Heart right ventricle (tissue), 16 donors: ENCODE measurements around the gene NPPC. TPM values are rescaled to one million over a fixed set of nuclear protein-coding genes. Genes with fewer than 3 reads are reported as not detected.
"Not testable (repeated sequence)": the region's sequence is repeated elsewhere in the genome, so short reads cannot be mapped to it uniquely, and the experiment has no call there.

Experiments used
- ATAC-seq, 8 donors: fragments of 200-7000 bp; cut with Tn5 transposase; one replicate each; pipeline ENCODE4 v1.9.1; 2020; ENCODE audit warnings: mild to moderate bottlenecking in 8 of 8, moderate library complexity in 8 of 8, moderate number of reproducible peaks in 1 of 8
- DNase-seq, 2 donors: peaks; one replicate each; pipeline ENCODE4 v3.0.0-alpha.2; 2020
- H3K27ac ChIP-seq, 10 donors: fragments of 200-600 bp; sonication (generic) in 2 of 10; one replicate each; pipeline versions ENCODE4 v1.5.0 to v1.8.0; 2020 to 2022; ENCODE audit warnings: mild to moderate bottlenecking in 3 of 10
- H3K27me3 ChIP-seq, 7 donors: fragments of 200-600 bp; one replicate each; pipeline ENCODE4 v1.8.0; 2021 to 2022; ENCODE audit warnings: mild to moderate bottlenecking in 2 of 7
- H3K36me3 ChIP-seq, 9 donors: fragments of 200-600 bp; sonication (generic) in 1 of 9; one replicate each; pipeline versions ENCODE4 v1.5.0 to v1.8.0; 2020 to 2022; ENCODE audit warnings: mild to moderate bottlenecking in 2 of 9
- H3K4me1 ChIP-seq, 9 donors: fragments of 200-600 bp; sonication (generic) in 1 of 9; one replicate each; pipeline versions ENCODE4 v1.5.0 to v1.8.0; 2020 to 2022; ENCODE audit warnings: mild to moderate bottlenecking in 4 of 9
- H3K4me3 ChIP-seq, 10 donors: fragments of 200-600 bp; sonication (generic) in 2 of 10; one replicate each; pipeline versions ENCODE4 v1.5.0 to v1.8.0; 2020 to 2022; ENCODE audit warnings: mild to moderate bottlenecking in 7 of 10, moderate library complexity in 2 of 10
- H3K9me3 ChIP-seq, 11 donors: fragments of 200-600 bp in 10 of 11; sonication (generic) in 2 of 11; one replicate each; pipeline versions ENCODE4 v1.5.0 to v1.8.0; 2013 to 2022; ENCODE audit warnings: mild to moderate bottlenecking in 2 of 11, control low read depth in 1 of 11, moderate library complexity in 1 of 11
- CTCF ChIP-seq, 9 donors: fragments of 200-600 bp; sonication (generic) in 2 of 9; IDR thresholded peaks; one replicate each; pipeline versions ENCODE4 v1.5.0 to v1.8.0; 2021 to 2022; ENCODE audit warnings: antibody characterized with exemption in 9 of 9, mild to moderate bottlenecking in 5 of 9, moderate library complexity in 1 of 9
- WGBS, 2 donors: extraction: QIAGEN DNeasy Blood & Tissue Kit; methylation state at CpG; one replicate each; pipeline ENCODE4 v1.1.7; 2013; ENCODE audit warnings: inconsistent platforms in 1 of 2; 5-methylcytosine and 5-hydroxymethylcytosine counted together
- intact Hi-C, 10 donors: fragments of 100-400 bp; cut with DNase I; formaldehyde crosslinking; loops; one replicate each; pipeline versions ENCODE4 v1.11.1 to v1.14.2; 2022
- polyA plus RNA-seq, 2 donors: library from polyadenylated mRNA; stranded (reverse); fragments of 200-250 nt; gene quantifications; one replicate each; pipeline ENCODE4 v1.2.3, GENCODE V29; 2013
- total RNA-seq, 10 donors: library from RNA; stranded (reverse); fragmentation: NEBNext Ultra II Directional in 3 of 10; extraction: Animal tissue kit (Norgen Biotek cat#: 25700) in 3 of 10; gene quantifications; one replicate each; pipeline versions ENCODE4 v1.2.1 to v1.2.4, GENCODE V29; 2021 to 2023
- donor health status: Arrhythmogenic right ventricular cardiomyopathy.
- donor health status: ischemic (EF 13 %, LVEDD 7.1; RV severe dilation, severe dysfunction).
- donor health status: healthy with polysubstance abuse.
- donor health status: DM: no; HTN: yes; CAD: no.
- donor health status: DM: no; HTN: no; CAD: no.
- donor health status: ischemic (EF 25% LVEDD 6.9; RV normal size, moderate dysfunction).
- donor health status: ischemic (EF 25% LVEDD 5.7; RV mildly dilated, moderate dysfunction).
- donor health status: healthy.
- donor health status: DM: yes; HTN: yes; CAD: no.
- donor health status: Ischemic cardiomyopathy.
- donor health status: ischemic (EF 35%, LVEDD 5.7; RV mildly dilated, moderate dysfunction).
- donor health status: nonischemic (EF 11% LVEDD 7.7; RV severe dilation, severe dysfunction).
- donor health status: DM: yes; HTN: yes; CAD: no.
- donor health status: PGD.
- donor health status: ischemic (EF 29% LVEDD 5.4; RV normal size, mild dysfunction).
- donor health status: nonischemic (EF 23%, LVEDD 6.1; RV moderate dilation, normal function).

The NPPC gene
- total and polyA plus RNA-seq, 12 donors = 0.28 to 8.7 (median 2.4) TPM

GRCh38 chr2:231910771-231911170, 15.4 kb downstream of the NPPC start:
- WGBS, 2 donors = 76 to 81% methylated on average over 6 of the region's 6 CpGs
- ATAC-seq (no peak), DNase-seq (no peak)
- Histone ChIP-seq H3K4me3 (no peak overlapping the region), H3K27ac (no peak overlapping the region), H3K36me3 (no peaks in the 10 kb centered on the region), H3K4me1 (no peaks in the 10 kb centered on the region), H3K27me3 (peaks cover 0 to 19% (median 5%) of the 10 kb centered on the region in 7 donors), H3K9me3 (no peaks in the 10 kb centered on the region)
- intact Hi-C loops = no loop called here
- no peak for TF ChIP-seq CTCF (IDR thresholded peaks at IDR 0.05)

- intact Hi-C loops, H3K4me3 ChIP-seq, H3K4me1 ChIP-seq, H3K9me3 ChIP-seq, ATAC-seq, H3K36me3 ChIP-seq, H3K27ac ChIP-seq, DNase-seq: not testable (repeated sequence)
- H3K27me3 ChIP-seq = peaks cover 0 to 22% (median 4%) of the 10 kb centered on the region in 7 donors
- WGBS, 2 donors = 84 to 86% methylated on average over 7 of the region's 7 CpGs
These were observed 16.0 kb downstream of the NPPC start for GRCh38 chr2:231910161-231910560.

- H3K4me3 ChIP-seq = no peak overlapping the region
- intact Hi-C loops = loop anchor here (5.0 to 10.0 kb wide), 6 partner anchors 233 to 615 kb away; partner anchors contain the start of genes PRSS56 (in 9 of the 10) and CHRND (in 5 of the 10)
- H3K9me3 ChIP-seq = no peaks in the 10 kb centered on the region
- no peak overlapping the region for H3K27ac ChIP-seq
- TF ChIP-seq CTCF (IDR thresholded peaks at IDR 0.05) = no peak
- 59 to 62% methylated on average over 5 of the region's 5 CpGs for WGBS, 2 donors
- peaks cover 0 to 26% (median 4%) of the 10 kb centered on the region in 7 donors for H3K27me3 ChIP-seq
- no peak for ATAC-seq
- no peaks in the 10 kb centered on the region for H3K36me3 ChIP-seq
- DNase-seq = no peak
- H3K4me1 ChIP-seq = no peaks in the 10 kb centered on the region
These were observed 16.6 kb downstream of the NPPC start for GRCh38 chr2:231909631-231910030.

- Histone ChIP-seq H3K27me3 (peaks cover 0 to 18% (median 4%) of the 10 kb centered on the region in 7 donors), H3K9me3 (no peaks in the 10 kb centered on the region), H3K4me3 (no peak overlapping the region), H3K4me1 (no peaks in the 10 kb centered on the region), H3K36me3 (no peaks in the 10 kb centered on the region), H3K27ac (no peak overlapping the region)
- intact Hi-C loops = loop anchor here (5.0 to 10.0 kb wide), 6 partner anchors 234 to 616 kb away; partner anchors contain the start of genes PRSS56 (in 9 of the 10) and CHRND (in 5 of the 10)
- WGBS, 2 donors = 92 to 94% methylated on average over 8 of the region's 8 CpGs
- ATAC-seq = no peak
- DNase-seq = no peak
- no peak for TF ChIP-seq CTCF (IDR thresholded peaks at IDR 0.05)
These were observed 17.6 kb downstream of the NPPC start for GRCh38 chr2:231908584-231908983.

- DNase-seq = no peak
- intact Hi-C loops = loop anchor here (2.0 to 10.0 kb wide), 7 partner anchors 235 to 617 kb away; partner anchors contain the start of genes PRSS56 (in 9 of the 10) and CHRND (in 5 of the 10)
- no peak for TF ChIP-seq CTCF (IDR thresholded peaks at IDR 0.05)
These were observed 18.4 kb downstream of the NPPC start for GRCh38 chr2:231907765-231908164.

More at GRCh38 chr2:231907765-231908164, 18.4 kb downstream of the NPPC start:
- no peak overlapping the region for H3K4me3 ChIP-seq
- no peak overlapping the region for H3K27ac ChIP-seq
- H3K36me3 ChIP-seq = no peaks in the 10 kb centered on the region
- no peaks in the 10 kb centered on the region for H3K4me1 ChIP-seq
- 95 to 98% methylated on average over 8 of the region's 8 CpGs for whole genome bisulfite sequencing, 2 donors
- H3K27me3 ChIP-seq = peaks cover 0 to 10% (median 4%) of the 10 kb centered on the region in 7 donors
- ATAC-seq = no peak
- H3K9me3 ChIP-seq = no peaks in the 10 kb centered on the region
